H9 (cell line): ENCODE measurements around the gene KLK11. TPM values are rescaled to one million over a fixed set of nuclear protein-coding genes. Genes with fewer than 3 reads are reported as not detected.

Experiments
- DNase-seq: peaks from one replicate; pipeline ENCODE4 v3.0.0-alpha.2; 2017
- H2AFZ ChIP-seq: one replicate; pipeline ENCODE4 v1.6.1; 2013; ENCODE audit warnings: mild to moderate bottlenecking, low read length, control low read depth, moderate library complexity
- H2AK5ac ChIP-seq: 2 replicates; pipeline ENCODE4 v1.6.1; 2013; ENCODE audit warnings: low read length, control low read depth, mixed read lengths; ENCODE audit not compliant: insufficient read length
- H2BK120ac ChIP-seq: one replicate; pipeline ENCODE4 v1.6.1; 2013; ENCODE audit warnings: low read depth, mild to moderate bottlenecking, low read length, control low read depth, inconsistent platforms; ENCODE audit not compliant: poor library complexity, severe bottlenecking
- H2BK12ac ChIP-seq: 2 replicates; pipeline ENCODE4 v1.6.1; 2013; ENCODE audit warnings: low read length, control low read depth, mixed read lengths, low read depth; ENCODE audit not compliant: insufficient read length
- H2BK15ac ChIP-seq: 2 replicates; pipeline ENCODE4 v1.6.1; 2013; ENCODE audit warnings: low read depth, low read length, control low read depth
- H2BK20ac ChIP-seq: one replicate; pipeline ENCODE4 v1.6.1; 2013; ENCODE audit warnings: low read depth, mild to moderate bottlenecking, low read length, control low read depth, inconsistent platforms; ENCODE audit not compliant: poor library complexity, severe bottlenecking
- H2BK5ac ChIP-seq: 2 replicates; pipeline ENCODE4 v1.6.1; 2013; ENCODE audit warnings: low read length, control low read depth, mixed read lengths; ENCODE audit not compliant: insufficient read length
- H3K14ac ChIP-seq: 2 replicates; pipeline ENCODE4 v1.6.1; 2013; ENCODE audit warnings: low read length, control low read depth; ENCODE audit not compliant: insufficient read depth
- H3K18ac ChIP-seq: 2 replicates; pipeline ENCODE4 v1.6.1; 2013; ENCODE audit warnings: low read depth, mild to moderate bottlenecking, mixed read lengths, low read length, control low read depth; ENCODE audit not compliant: insufficient read length
- H3K23ac ChIP-seq: 2 replicates; pipeline ENCODE4 v1.6.1; 2013; ENCODE audit warnings: low read length, control low read depth, mixed read lengths, low read depth; ENCODE audit not compliant: insufficient read length
- H3K23me2 ChIP-seq: 2 replicates; pipeline ENCODE4 v1.6.1; 2013; ENCODE audit warnings: low read depth, mild to moderate bottlenecking, mixed read lengths, low read length, control low read depth; ENCODE audit not compliant: insufficient read length, poor library complexity, severe bottlenecking
- H3K27ac ChIP-seq: 2 replicates; pipeline ENCODE4 v1.5.1; 2013; ENCODE audit warnings: low read length, control low read depth, mixed read lengths, low read depth; ENCODE audit not compliant: insufficient read length
- H3K27me3 ChIP-seq: 2 replicates; pipeline ENCODE4 v1.6.1; 2013; ENCODE audit warnings: low read length, control low read depth, inconsistent platforms; ENCODE audit not compliant: insufficient read depth
- H3K4ac ChIP-seq: 2 replicates; pipeline ENCODE4 v1.6.1; 2013; ENCODE audit warnings: low read depth, mild to moderate bottlenecking, control low read depth, inconsistent platforms, low read length, moderate library complexity
- H3K4me1 ChIP-seq: 2 replicates; pipeline ENCODE4 v1.6.1; 2013; ENCODE audit warnings: low read length, control low read depth, inconsistent platforms; ENCODE audit not compliant: insufficient read depth
- H3K4me2 ChIP-seq: 2 replicates; pipeline ENCODE4 v1.6.1; 2013; ENCODE audit warnings: low read length, control low read depth, mixed read lengths; ENCODE audit not compliant: insufficient read length, insufficient read depth
- H3K56ac ChIP-seq: 2 replicates; pipeline ENCODE4 v1.6.1; 2013; ENCODE audit warnings: low read depth, mild to moderate bottlenecking, mixed read lengths, low read length, control low read depth; ENCODE audit not compliant: insufficient read length
- H3K79me1 ChIP-seq: 2 replicates; pipeline ENCODE4 v1.6.1; 2013; ENCODE audit warnings: low read depth, mild to moderate bottlenecking, moderate library complexity, low read length, control low read depth, inconsistent platforms; ENCODE audit not compliant: insufficient read depth, poor library complexity, severe bottlenecking
- H3K79me2 ChIP-seq: 2 replicates; pipeline ENCODE4 v1.6.1; 2013; ENCODE audit warnings: low read length, control low read depth, inconsistent platforms; ENCODE audit not compliant: insufficient read depth
- H3K9ac ChIP-seq: 2 replicates; pipeline ENCODE4 v1.6.1; 2013; ENCODE audit warnings: low read length, control low read depth, mixed read lengths; ENCODE audit not compliant: insufficient read length; ENCODE audit errors: extremely low read depth
- H3K9me3 ChIP-seq: one replicate; pipeline ENCODE4 v1.6.1; 2013; ENCODE audit warnings: low read depth, low read length, inconsistent platforms; ENCODE audit not compliant: control insufficient read depth
- H3T11ph ChIP-seq: one replicate; pipeline ENCODE4 v1.6.1; 2013; ENCODE audit warnings: mild to moderate bottlenecking, low read length, control low read depth, inconsistent platforms
- H4K20me1 ChIP-seq: one replicate; pipeline ENCODE4 v1.6.1; 2013; ENCODE audit not compliant: control insufficient read depth, insufficient read length, insufficient read depth
- H4K5ac ChIP-seq: 2 replicates; pipeline ENCODE4 v1.6.1; 2013; ENCODE audit warnings: low read depth, mild to moderate bottlenecking, mixed read lengths, low read length, control low read depth; ENCODE audit not compliant: insufficient read length
- H4K8ac ChIP-seq: replicated peaks from 2 replicates; pipeline ENCODE4 v1.6.1; 2013; ENCODE audit warnings: low read length, control low read depth, mixed read lengths, low read depth; ENCODE audit not compliant: insufficient read length
- H4K91ac ChIP-seq: 2 replicates; pipeline ENCODE4 v1.6.1; 2013; ENCODE audit warnings: low read depth, mild to moderate bottlenecking, moderate library complexity, mixed read lengths, low read length, control low read depth; ENCODE audit not compliant: insufficient read length
- H3K27ac Mint-ChIP-seq, 3 experiments: 2 replicates in 2 of 3; 3 replicates in 1 of 3; pipeline ENCODE4 v1.8.0; 2020 to 2021; ENCODE audit warnings: mixed read lengths in 3 of 3, mild to moderate bottlenecking in 1 of 3, moderate library complexity in 1 of 3
- H3K27me3 Mint-ChIP-seq: 2 replicates; pipeline ENCODE4 v1.8.0; 2021; ENCODE audit warnings: low read depth, mild to moderate bottlenecking, moderate library complexity, mixed read lengths
- H3K36me3 Mint-ChIP-seq, 3 experiments: 2 replicates in 2 of 3; 3 replicates in 1 of 3; pipeline ENCODE4 v1.8.0; 2020 to 2021; ENCODE audit warnings: low read depth in 3 of 3, mixed read lengths in 3 of 3; ENCODE audit not compliant: insufficient read depth in 1 of 3
- H3K4me1 Mint-ChIP-seq, 2 experiments: 2 replicates each; pipeline ENCODE4 v1.8.0; 2020; ENCODE audit warnings: mixed read lengths in 2 of 2
- H3K4me3 Mint-ChIP-seq, 2 experiments: 2 replicates in 1 of 2; 3 replicates in 1 of 2; pipeline ENCODE4 v1.8.0; 2020 to 2021; ENCODE audit warnings: mild to moderate bottlenecking in 2 of 2, mixed read lengths in 2 of 2, moderate library complexity in 1 of 2
- H3K9me3 Mint-ChIP-seq, 2 experiments: 2 replicates in 1 of 2; 3 replicates in 1 of 2; pipeline ENCODE4 v1.8.0; 2020; ENCODE audit warnings: mild to moderate bottlenecking in 2 of 2, mixed read lengths in 2 of 2, moderate library complexity in 1 of 2
- WGBS: extraction: QIAGEN DNeasy Blood & Tissue Kit; methylation state at CpG from one replicate; pipeline ENCODE4 v1.1.7; 2013; ENCODE audit warnings: missing lambda C conversion rate, low lambda C conversion rate, mixed read lengths; ENCODE audit not compliant: insufficient read length; ENCODE audit errors: extremely low coverage; 5-methylcytosine and 5-hydroxymethylcytosine counted together
- total RNA-seq: library from RNA; stranded (reverse); gene quantifications from 2 replicates; pipeline ENCODE4 v1.2.1, GENCODE V29; 2021
- TF ChIP-seq, protein P1 (sequence below): fragments of 200-600 bp; sonication (generic); conservative IDR thresholded peaks from 3 replicates; pipeline ENCODE4 v1.8.0; 2021; ENCODE audit warnings: antibody characterized with exemption, mild to moderate bottlenecking

The KLK11 gene
- total RNA-seq, 1 experiment from 2014 or later, result not detected

- H2BK15ac ChIP-seq, result no peak overlapping the region
- no peaks in the 10 kb centered on the region for H3K27me3 ChIP-seq
- peak; percentile 100 for DNase-seq
- Mint-ChIP-seq H3K27ac (peak overlapping the region in 2 of 3 experiments; percentile 57 to 88; a peak in 3 of 7 replicates), H3K4me1 (peaks cover 22 to 31% of the 10 kb centered on the region in 2 experiments), H3K4me3 (peak overlapping the region; percentile 14 to 59; a peak in 4 of 5 replicates), H3K9me3 (no peaks in the 10 kb centered on the region; a peak in 1 of 5 replicates), H3K27me3 (peaks cover 42% of the 10 kb centered on the region), H3K36me3 (no peaks in the 10 kb centered on the region)
- H3K18ac ChIP-seq, result peak overlapping the region; percentile 51
- no peaks in the 10 kb centered on the region for H3K9me3 ChIP-seq
- peak overlapping the region; percentile 14 for H3K27ac ChIP-seq
- no peak overlapping the region for H2AFZ ChIP-seq
- peak overlapping the region; percentile 32 for H4K91ac ChIP-seq
- H3K4ac ChIP-seq, result no peak overlapping the region
- H4K5ac ChIP-seq, result no peak overlapping the region
- no peak overlapping the region for H2BK20ac ChIP-seq
- H2AK5ac ChIP-seq, result no peak overlapping the region
- no peak overlapping the region for H2BK5ac ChIP-seq
- no CpG with 5 or more reads among the region's 42 CpGs for WGBS
- H3K23ac ChIP-seq, result no peak overlapping the region
- H3K9ac ChIP-seq, result peak overlapping the region; percentile 46
- H2BK120ac ChIP-seq, result no peak overlapping the region
- 0 out of 2 replicates have a peak overlapping the region, but pooled peaks have one; percentile 77 for H3K14ac ChIP-seq
- TF ChIP-seq, protein P1, sequence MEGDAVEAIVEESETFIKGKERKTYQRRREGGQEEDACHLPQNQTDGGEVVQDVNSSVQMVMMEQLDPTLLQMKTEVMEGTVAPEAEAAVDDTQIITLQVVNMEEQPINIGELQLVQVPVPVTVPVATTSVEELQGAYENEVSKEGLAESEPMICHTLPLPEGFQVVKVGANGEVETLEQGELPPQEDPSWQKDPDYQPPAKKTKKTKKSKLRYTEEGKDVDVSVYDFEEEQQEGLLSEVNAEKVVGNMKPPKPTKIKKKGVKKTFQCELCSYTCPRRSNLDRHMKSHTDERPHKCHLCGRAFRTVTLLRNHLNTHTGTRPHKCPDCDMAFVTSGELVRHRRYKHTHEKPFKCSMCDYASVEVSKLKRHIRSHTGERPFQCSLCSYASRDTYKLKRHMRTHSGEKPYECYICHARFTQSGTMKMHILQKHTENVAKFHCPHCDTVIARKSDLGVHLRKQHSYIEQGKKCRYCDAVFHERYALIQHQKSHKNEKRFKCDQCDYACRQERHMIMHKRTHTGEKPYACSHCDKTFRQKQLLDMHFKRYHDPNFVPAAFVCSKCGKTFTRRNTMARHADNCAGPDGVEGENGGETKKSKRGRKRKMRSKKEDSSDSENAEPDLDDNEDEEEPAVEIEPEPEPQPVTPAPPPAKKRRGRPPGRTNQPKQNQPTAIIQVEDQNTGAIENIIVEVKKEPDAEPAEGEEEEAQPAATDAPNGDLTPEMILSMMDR, result no peak
- H3K23me2 ChIP-seq, result peaks cover 6% of the 10 kb centered on the region
- no peak overlapping the region for H2BK12ac ChIP-seq
- peak overlapping the region; percentile 76 for H3K4me2 ChIP-seq
- no peaks in the 10 kb centered on the region for H4K20me1 ChIP-seq
- H3K4me1 ChIP-seq, result 0 out of 2 replicates have a peak, but pooled peaks cover 4% of the 10 kb centered on the region
- no peak overlapping the region for H3T11ph ChIP-seq
- H3K79me1 ChIP-seq, result no peaks in the 10 kb centered on the region
- H3K79me2 ChIP-seq, result no peaks in the 10 kb centered on the region
- no peak overlapping the region for H4K8ac ChIP-seq
- H3K56ac ChIP-seq, result no peak overlapping the region
Measured at GRCh38 chr19:51002542-51003311, 23.7 kb downstream of the KLK11 start.
